Uterus (tissue), 2 donors: Measurements from ENCODE around the gene ZSCAN5B.

Experiments
- CTCF ChIP-seq, 4 experiments: fragments of 200-600 bp in 2 of 4; fragments of 450-650 bp in 2 of 4; sonication (generic) in 2 of 4; IDR thresholded peaks; one replicate each; pipeline ENCODE4 v1.5.1; 2016 to 2019; ENCODE audit warnings: antibody characterized with exemption in 4 of 4, mild to moderate bottlenecking in 2 of 4, moderate library complexity in 1 of 4
- POLR2A ChIP-seq, 2 donors: fragments of 450-650 bp; IDR thresholded peaks; one replicate each; pipeline ENCODE4 v1.6.1; 2016; ENCODE audit warnings: antibody characterized with exemption in 2 of 2, mild to moderate bottlenecking in 1 of 2, moderate library complexity in 1 of 2

GRCh38 chr19:56148096-56148495 is 49.5 kb downstream of the ZSCAN5B start:
- TF ChIP-seq CTCF (IDR thresholded peaks at IDR 0.05) (no peak), POLR2A (IDR thresholded peaks at IDR 0.05) (no peak)
